GM06990 (cell line): ENCODE data around the gene TMEM100.

ENCODE experiments used
- DNase-seq: peaks from one replicate; pipeline ENCODE4 v3.0.0-alpha.2; 2011; ENCODE audit not compliant: insufficient read length; ENCODE audit errors: extremely low read depth
- H3K27me3 ChIP-seq: replicated peaks from 2 replicates; pipeline ENCODE4 v1.6.0; 2011; ENCODE audit warnings: low read length; ENCODE audit not compliant: control insufficient read depth, insufficient read depth
- H3K36me3 ChIP-seq: 2 replicates; pipeline ENCODE4 v1.5.1; 2011; ENCODE audit warnings: low read length; ENCODE audit not compliant: control insufficient read depth, insufficient read depth
- H3K4me3 ChIP-seq: replicated peaks from 2 replicates; pipeline ENCODE4 v1.5.1; 2011; ENCODE audit warnings: low read depth, mild to moderate bottlenecking, control low read depth, low read length
- CTCF ChIP-seq: IDR thresholded peaks from 2 replicates; pipeline ENCODE4 v1.5.1; 2011; ENCODE audit warnings: low read length, control low read depth, mild to moderate bottlenecking, inconsistent platforms; ENCODE audit not compliant: insufficient read depth, poor library complexity, severe bottlenecking

Gene TMEM100

DNA sequence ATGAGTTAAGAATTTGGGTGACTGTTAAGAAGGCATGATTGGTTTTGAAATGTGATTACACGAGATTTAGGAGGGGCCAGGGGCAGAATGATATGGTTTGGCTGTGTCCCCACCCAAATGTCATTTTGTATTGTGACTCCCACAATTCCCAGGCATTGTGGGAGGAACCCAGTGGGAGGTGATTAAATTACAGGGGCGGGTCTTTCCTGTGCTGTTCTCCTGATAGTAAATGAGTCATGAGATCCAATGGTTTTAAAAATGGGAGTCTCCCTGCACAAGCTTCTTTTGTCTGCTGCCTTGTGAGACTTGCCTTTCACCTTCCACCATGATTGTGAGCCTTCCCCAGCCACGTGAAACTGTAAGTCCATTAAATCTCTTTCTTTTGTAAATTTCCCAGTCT is 34.6 kb downstream of the TMEM100 start:
- Histone ChIP-seq H3K27me3 (no peaks in the 10 kb centered on the region), H3K4me3 (no peak overlapping the region), H3K36me3 (no peaks in the 10 kb centered on the region)
- TF ChIP-seq CTCF: no peak
- no peak for DNase-seq

DNA sequence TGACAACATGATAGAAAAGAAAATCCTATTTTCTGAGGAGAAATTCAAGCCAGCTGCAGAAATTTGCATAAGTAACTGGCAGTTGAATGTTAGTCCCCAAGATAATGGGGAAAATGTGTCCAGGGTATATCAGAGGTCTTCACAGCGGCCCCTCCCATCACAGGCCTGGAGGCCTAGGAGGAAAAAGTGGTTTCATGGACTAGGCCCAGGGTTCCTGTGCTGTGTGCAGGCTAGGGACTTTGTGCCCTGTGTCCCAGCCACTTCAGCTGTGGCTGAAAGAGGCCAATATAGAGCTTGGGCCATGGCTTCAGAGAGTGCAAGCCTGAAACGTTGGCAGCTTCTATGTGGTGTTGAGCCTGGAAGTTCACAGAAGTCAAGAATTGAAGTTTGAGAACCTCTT is 35.6 kb downstream of the TMEM100 start:
- no peak overlapping the region for H3K4me3 ChIP-seq
- no peaks in the 10 kb centered on the region for H3K27me3 ChIP-seq
- H3K36me3 ChIP-seq: no peaks in the 10 kb centered on the region
- no peak for TF ChIP-seq CTCF
- DNase-seq: no peak

DNA sequence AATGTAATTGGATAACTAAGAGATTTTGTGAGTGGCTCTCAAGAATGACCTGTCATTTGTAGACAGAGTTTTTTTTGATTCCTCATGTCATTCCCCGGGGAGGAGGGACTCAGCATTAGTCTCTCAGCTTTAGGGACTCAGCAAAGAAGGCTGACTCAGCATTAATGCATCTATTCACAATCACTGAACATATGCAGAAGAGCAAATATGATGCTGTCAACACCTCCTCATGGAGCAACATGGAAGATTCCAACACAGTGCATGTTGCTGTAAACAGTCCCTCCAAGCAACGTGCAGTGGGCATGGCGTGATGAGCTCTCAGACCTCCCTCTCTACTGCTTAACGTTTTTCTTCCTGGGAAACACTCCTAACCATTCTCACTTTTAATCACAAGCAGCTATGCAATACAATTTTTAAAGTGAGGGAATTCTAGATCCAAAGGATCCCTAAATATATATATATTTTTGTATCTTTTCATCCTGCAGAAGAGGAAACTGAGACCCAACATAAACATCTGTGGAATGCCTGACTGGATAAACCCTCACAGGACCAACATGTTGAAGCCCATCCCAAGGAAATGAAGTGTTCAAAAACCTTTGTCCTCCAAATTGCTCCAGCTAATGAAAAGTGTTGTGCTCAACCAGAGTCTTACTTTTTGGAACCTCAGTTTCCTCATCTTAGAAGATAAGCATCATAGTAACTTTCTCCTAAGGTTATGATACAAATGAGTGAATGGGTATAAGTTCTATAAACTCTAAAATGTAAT is 38.9 kb downstream of the TMEM100 start:
- Histone ChIP-seq H3K27me3 (no peaks in the 10 kb centered on the region; the same call in 1 of the 2 replicates), H3K4me3 (no peak overlapping the region), H3K36me3 (no peaks in the 10 kb centered on the region)
- no peak for DNase-seq
- TF ChIP-seq CTCF: no peak

GRCh38 chr17:55681342-55681700 is 41.3 kb downstream of the TMEM100 start:
- no peaks in the 10 kb centered on the region; the same call in 1 of the 2 replicates for H3K27me3 ChIP-seq
- H3K36me3 ChIP-seq: no peaks in the 10 kb centered on the region
- no peak for DNase-seq
- TF ChIP-seq CTCF: no peak
- H3K4me3 ChIP-seq: no peak overlapping the region

DNA sequence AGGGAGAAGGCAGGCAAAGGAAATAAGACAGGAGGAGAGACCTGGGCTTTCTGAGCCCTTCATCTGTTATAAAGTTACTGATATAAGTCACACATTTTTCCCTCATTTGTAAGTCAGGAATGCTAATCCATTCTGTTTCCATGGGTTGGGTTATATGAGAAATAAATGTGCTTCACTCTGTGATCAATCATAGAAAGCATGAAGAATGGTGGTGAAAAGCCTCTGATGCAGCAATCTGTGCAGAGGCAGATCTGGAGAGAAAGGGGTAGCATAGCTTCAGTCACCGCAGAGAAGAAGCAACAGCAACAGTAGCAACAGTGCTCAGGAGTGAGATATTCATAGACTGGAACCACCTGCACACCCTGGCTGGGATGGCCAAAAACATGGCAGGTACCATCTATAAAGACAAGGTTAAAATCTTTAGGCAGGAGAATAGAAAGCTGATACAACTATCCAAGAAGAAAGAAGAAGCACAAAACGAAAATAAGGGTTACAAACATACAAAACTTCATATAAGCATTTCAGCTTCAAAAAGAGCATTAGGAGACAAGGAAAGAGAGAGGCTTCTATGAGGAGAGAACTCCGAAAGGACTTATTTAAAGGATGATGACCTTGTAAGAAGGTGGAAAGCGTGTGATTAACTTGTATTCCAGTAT is 41.9 kb downstream of the TMEM100 start:
- H3K27me3 ChIP-seq: no peaks in the 10 kb centered on the region; the same call in 1 of the 2 replicates

More for the DNA sequence above, 41.9 kb downstream of the TMEM100 start:
- DNase-seq: no peak
- Histone ChIP-seq H3K4me3 (no peak overlapping the region), H3K36me3 (no peaks in the 10 kb centered on the region)
- TF ChIP-seq CTCF: no peak
